ENCODE measurements around the gene RAB21.
"Not testable (repeated sequence)": the region's sequence is repeated elsewhere in the genome, so short reads cannot be mapped to it uniquely, and the experiment has no call there.

RAB21 gene

DNA sequence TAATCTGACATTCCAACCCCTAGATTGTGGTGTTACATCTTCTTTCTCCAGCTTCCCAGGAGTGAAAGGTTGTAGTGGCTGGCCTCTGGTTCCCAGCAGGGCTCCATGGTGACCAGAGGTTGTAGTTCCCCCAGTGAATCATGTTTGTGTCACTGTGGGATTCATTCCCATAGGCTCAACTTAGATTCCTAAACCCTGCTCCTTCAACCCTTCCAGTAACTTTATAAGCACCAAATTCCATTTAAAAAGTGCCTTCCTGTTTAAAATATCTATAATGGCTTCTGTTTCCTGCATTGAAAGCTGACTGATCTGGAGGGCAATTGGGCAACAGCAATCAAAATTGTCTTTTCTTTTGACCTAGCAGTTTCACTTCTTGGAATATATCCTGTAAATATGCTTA is 44.4 kb downstream of the RAB21 start:
- DNase-seq, result peak in 1 of 2 experiments; percentile 16

DNA sequence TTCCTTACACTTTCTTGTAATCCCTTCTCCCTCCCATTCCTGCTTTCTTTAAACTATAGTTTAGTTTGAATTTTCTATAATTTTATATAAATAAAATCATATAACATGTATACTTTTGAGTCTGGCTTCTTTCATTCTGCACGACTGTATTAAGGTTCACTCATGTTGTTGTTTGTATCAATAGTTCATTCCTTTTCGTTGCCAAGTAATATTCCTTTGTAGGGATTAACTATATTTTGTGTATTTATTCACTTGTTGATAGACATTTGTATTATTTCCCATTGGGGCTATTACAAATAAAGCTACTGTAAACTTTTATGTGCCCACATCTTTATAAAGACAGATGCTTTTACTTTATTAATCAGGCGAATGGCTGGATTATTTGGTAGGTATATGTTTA is 45.5 kb downstream of the RAB21 start:
- no peak for DNase-seq

GRCh38 chr12:71804505-71804904 is 49.8 kb downstream of the RAB21 start:
- DNase-seq, result no peak

- no peak for DNase-seq
Measured at GRCh38 chr12:71810921-71811320, 56.3 kb downstream of the RAB21 start.

DNA sequence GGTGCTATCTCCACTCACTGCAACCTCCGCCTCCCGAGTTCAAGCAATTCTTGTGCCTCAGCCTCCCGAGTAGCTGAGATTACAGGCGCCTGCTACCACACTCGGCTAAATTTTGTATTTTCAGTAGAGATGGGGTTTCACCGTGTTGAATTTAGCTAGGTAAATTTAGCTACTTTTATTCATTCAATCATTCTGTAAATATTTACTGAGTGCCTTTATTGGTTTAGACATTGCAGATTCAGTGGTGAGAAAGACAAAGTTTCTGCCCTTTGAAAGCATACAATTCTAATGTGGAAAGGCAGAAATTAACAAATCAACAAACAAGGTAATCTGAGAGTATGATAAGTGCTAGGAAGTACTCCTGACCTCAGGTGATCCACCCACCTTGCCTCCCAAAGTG is 60.6 kb downstream of the RAB21 start:
- DNase-seq, result not testable (repeated sequence)

GRCh38 chr12:71822088-71822487 is 67.4 kb downstream of the RAB21 start:
- not testable (repeated sequence) for DNase-seq

DNA sequence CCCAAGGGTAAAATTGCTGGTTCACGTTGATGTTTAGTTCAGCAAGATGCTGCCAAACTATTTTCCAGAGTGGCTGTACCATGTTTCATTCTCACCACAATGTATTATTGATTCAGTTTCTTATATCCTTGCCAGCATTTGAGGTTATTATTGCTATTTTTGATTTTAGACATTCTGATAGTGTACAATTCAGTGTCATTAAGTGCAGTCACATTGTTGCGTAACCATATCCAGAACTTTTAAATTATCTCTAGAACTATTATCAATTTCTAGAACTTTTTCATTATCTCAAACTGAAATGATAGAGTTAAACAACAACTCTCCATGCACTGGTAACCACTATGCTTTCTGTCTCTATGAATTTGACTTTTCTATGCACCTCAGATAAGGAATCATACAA is 74.2 kb downstream of the RAB21 start:
- no peak for DNase-seq

DNA sequence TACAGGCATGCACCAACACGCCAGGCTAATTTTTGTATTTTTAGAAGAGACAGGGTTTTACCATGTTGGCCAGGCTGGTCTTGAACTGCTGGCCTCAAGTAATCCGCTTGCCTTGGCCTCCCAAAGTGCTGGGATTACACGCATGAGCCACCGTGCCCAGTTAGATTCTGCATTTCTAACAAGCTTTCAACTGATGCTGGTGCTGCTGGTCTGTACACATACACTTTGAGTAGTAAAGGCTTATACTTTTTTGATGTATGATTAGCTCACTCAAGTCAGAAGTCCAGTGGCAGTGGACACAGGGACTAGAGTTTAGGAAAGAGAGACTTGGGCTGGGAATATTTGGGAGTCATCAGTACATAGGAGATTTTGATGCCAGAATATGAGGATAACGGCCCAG is 82.7 kb downstream of the RAB21 start:
- DNase-seq, result no peak

DNA sequence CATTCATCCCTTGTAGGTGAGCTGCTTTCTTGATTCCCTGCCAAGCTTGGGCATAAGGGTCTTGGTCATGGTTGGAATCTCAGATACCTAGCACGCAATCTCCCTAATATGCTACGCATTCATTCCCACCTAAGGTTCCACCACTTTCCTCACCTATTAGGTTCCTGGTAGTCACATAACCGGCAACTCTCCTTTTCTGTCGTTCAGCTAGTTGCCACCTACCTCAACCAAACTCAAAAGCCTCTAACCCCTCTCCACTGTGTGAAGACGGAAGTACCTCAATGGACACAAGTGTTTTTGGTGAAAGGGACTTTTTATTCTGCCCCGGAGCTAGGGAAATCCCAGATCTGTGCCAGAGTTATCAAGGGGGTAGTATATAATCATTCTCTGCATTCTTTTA is 83.6 kb downstream of the RAB21 start:
- DNase-seq, result no peak

DNA sequence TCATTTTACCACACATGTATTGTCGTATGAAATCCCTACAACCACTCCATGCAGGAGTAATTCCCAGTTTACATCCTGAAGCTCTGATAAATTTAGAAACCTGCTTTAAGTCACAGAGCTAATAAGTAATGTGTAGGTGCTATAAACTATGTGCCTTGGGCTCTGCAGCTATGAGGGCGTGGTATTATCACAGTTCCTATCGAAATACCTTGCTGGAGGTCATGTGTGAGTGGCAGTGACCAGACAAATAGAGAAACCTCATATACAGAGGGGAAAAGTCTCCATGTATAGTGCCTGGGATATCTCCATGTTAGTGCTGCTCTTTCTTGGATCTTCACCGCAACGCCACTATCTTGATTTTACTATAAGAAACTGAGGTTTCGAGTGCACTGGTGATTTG is 84.0 kb downstream of the RAB21 start:
- DNase-seq, result no peak

DNA sequence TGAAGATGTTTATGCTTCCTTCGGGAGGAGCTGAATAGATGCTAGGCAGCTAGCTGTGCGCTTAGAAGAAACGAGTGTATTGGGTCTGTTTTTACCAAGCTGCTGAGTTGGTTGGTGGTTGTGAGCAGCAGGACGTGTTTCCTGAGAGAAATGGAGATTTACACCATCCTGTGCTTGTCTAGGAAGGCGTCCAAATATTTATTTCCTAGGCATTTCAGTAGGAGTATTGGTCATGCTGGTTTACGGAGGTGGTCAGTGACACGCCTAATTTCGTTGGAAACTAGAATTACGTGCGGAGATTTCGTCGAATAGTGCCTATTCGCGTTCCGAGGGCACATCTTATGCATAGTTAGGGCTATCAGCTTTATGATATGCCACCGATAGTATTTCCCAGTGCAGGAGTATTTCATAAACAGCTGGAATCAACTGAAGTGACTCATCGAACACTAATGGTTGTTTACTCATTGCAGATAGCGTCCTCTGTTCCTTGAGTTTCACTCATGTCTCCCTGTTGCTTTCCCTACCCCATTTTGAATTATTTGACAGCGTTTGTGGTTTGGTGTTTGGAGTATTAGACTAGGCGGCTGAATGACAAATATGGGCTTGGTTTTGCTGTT is 85.7 kb downstream of the RAB21 start:
- DNase-seq, result peak; percentile 21 to 45

- DNase-seq, result peak; percentile 59 to 67
Measured at GRCh38 chr12:71846322-71846940, 91.8 kb downstream of the RAB21 start.

- no peak for DNase-seq
Measured at GRCh38 chr12:71848212-71848611, 93.5 kb downstream of the RAB21 start.

DNA sequence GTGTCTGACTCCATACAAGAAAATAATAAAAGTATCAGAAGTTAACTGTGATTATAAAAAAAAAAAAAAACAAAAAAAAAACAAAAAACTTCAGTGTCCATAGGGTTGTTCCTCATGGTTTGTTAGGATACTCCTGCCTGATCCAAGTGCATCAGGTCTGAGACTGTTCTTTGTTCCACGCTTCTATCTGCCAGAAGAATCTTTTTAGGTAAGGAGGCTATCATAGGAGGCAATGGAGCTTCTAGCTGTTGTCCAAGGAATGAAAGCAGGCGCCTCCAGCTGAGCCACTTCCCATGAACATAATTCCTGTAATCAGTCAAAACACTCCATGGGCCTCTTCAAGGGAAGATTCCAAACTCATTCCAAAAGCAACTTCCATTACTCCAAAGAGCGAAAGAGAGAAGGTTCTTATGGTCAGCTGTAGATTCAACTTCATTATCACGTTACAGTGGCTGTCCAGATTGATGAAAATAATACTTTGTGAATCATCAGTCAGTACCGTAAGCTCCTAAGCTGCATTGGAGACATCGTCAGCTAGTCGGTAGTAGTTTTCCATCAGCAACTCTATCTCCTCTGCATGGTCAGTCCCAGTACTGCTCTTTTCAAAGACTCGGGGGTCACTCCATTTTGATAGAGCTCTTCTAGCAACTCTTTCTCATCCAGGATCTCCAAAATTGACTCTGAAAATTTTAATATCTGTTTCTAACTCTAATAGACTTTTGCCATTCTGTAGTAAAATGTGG is 94.6 kb downstream of the RAB21 start:
- DNase-seq, result no peak

Measured in Kasumi-1 (cell line).